Pancreas (tissue), 10 donors: Measurements from ENCODE around the gene LRP1B. TPM values are rescaled to one million over a fixed set of nuclear protein-coding genes. Genes with fewer than 3 reads are reported as not detected.

Experiments used
- ATAC-seq, 4 donors: fragments of 200-7000 bp; cut with Tn5 transposase; one replicate each; pipeline versions ENCODE4 v1.8.0 to v1.9.1; 2020; ENCODE audit warnings: mild to moderate bottlenecking in 4 of 4, moderate library complexity in 4 of 4
- DNase-seq, 6 donors: peaks; one replicate each; pipeline ENCODE4 v3.0.0-alpha.2; 2020
- FAIRE-seq: peaks from 2 replicates; lab custom pipeline; 2012; peaks lifted over from hg19 to GRCh38; lab: Jason Lieb, UNC
- H3K27ac ChIP-seq, 4 donors: fragments of 200-600 bp; sonication (generic); 1 replicate in 3 of 4; 2 replicates in 1 of 4; pipeline versions ENCODE4 v1.5.0 to v1.8.0; 2020
- H3K27me3 ChIP-seq, 4 donors: fragments of 200-600 bp; one replicate each; pipeline ENCODE4 v1.8.0; 2021
- H3K36me3 ChIP-seq, 3 donors: fragments of 200-600 bp; sonication (generic) in 1 of 3; one replicate each; pipeline versions ENCODE4 v1.5.0 to v1.8.0; 2020 to 2021
- H3K4me1 ChIP-seq, 3 donors: fragments of 200-600 bp; one replicate each; pipeline ENCODE4 v1.8.0; 2021
- H3K4me3 ChIP-seq, 4 donors: fragments of 200-600 bp; sonication (generic) in 2 of 4; one replicate each; pipeline versions ENCODE4 v1.5.0 to v1.8.0; 2020 to 2021
- H3K9me3 ChIP-seq, 4 donors: fragments of 200-600 bp; one replicate each; pipeline ENCODE4 v1.8.0; 2021
- WGBS, 2 donors: extraction: QIAGEN DNeasy Blood & Tissue Kit; methylation state at CpG; one replicate each; pipeline ENCODE4 v1.1.7; 2013; 5-methylcytosine and 5-hydroxymethylcytosine counted together
- intact Hi-C, 3 donors: fragments of 100-400 bp; cut with DNase I; formaldehyde crosslinking; loops; one replicate each; pipeline versions ENCODE4 v1.11.1 to v1.14.2; 2022
- polyA plus RNA-seq, 2 donors: library from polyadenylated mRNA; stranded (reverse); fragments of 200-250 nt; gene quantifications; one replicate each; pipeline ENCODE4 v1.2.3, GENCODE V29; 2013
- total RNA-seq, 6 donors: library from RNA; stranded (reverse); fragmentation: NEBNext Ultra II Directional in 4 of 6; extraction: Animal tissue kit (Norgen Biotek cat#: 25700) in 4 of 6; gene quantifications; one replicate each; pipeline versions ENCODE4 v1.2.1 to v1.2.4, GENCODE V29; 2021 to 2023
- TF ChIP-seq, protein P1 (sequence below), 4 donors: fragments of 200-600 bp; sonication (generic) in 3 of 4; IDR thresholded peaks; one replicate each; pipeline versions ENCODE4 v1.5.0 to v1.8.0; 2021; ENCODE audit warnings: antibody characterized with exemption in 4 of 4
- donor health status: healthy with polysubstance abuse.
- donor health status: DM: no; HTN: no; CAD: no; lungs with moderate emphysema.
- donor health status: DM: no; HTN: no; CAD: no.
- donor health status: control.
- donor health status: control.
- donor health status: Bipolar disorder and iron deficiency.
- donor health status: DM: yes; HTN: yes; CAD: no.
- donor health status: DM: no; HTN: no; CAD: no.
- donor health status: DM: no; HTN: no; CAD: no.
- donor health status: DM: yes; HTN: yes; CAD: no.

LRP1B gene
- total and polyA plus RNA-seq, 8 donors: 0.06 to 0.55 (median 0.25) TPM

DNA sequence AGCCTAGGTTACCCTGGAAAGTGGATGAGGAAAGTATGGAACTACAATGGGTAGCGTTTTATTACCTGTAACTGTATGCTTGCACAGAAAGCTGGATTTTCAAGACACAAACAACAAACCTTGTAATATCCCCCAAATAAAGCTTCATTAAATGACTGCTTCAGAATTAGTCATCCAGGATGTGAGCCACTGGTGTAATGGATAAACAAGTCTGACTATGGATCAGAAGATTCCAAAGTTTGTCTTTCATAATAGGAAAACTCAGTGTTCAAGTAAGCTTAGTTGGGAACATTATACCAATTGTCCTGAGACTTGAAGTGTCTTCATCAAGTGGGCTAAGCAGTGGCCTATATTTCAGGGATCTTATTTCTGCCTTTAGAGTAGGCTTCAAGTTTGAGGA lies 518.8 kb downstream of the LRP1B start:
- TF ChIP-seq, protein P1, sequence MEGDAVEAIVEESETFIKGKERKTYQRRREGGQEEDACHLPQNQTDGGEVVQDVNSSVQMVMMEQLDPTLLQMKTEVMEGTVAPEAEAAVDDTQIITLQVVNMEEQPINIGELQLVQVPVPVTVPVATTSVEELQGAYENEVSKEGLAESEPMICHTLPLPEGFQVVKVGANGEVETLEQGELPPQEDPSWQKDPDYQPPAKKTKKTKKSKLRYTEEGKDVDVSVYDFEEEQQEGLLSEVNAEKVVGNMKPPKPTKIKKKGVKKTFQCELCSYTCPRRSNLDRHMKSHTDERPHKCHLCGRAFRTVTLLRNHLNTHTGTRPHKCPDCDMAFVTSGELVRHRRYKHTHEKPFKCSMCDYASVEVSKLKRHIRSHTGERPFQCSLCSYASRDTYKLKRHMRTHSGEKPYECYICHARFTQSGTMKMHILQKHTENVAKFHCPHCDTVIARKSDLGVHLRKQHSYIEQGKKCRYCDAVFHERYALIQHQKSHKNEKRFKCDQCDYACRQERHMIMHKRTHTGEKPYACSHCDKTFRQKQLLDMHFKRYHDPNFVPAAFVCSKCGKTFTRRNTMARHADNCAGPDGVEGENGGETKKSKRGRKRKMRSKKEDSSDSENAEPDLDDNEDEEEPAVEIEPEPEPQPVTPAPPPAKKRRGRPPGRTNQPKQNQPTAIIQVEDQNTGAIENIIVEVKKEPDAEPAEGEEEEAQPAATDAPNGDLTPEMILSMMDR (IDR thresholded peaks at IDR 0.05): no peak
- H3K4me3 ChIP-seq: no peak overlapping the region
- no peak for FAIRE-seq
- intact Hi-C loops: no loop called here
- H3K9me3 ChIP-seq: no peaks in the 10 kb centered on the region
- DNase-seq: no peak
- H3K4me1 ChIP-seq: peaks cover 0 to 11% (median 6%) of the 10 kb centered on the region in 3 donors
- WGBS, 2 donors: 58 to 62% methylated on average over 1 of the region's 1 CpG
- H3K27ac ChIP-seq: peak overlapping the region in 1 of 4 donors; percentile 42
- H3K36me3 ChIP-seq: no peaks in the 10 kb centered on the region
- H3K27me3 ChIP-seq: no peaks in the 10 kb centered on the region
- ATAC-seq: no peak

- 47 to 57% methylated on average over 1 of the region's 1 CpG for WGBS, 2 donors
- H3K27ac ChIP-seq: peak overlapping the region in 1 of 4 donors; percentile 42
- no peak for FAIRE-seq
Observed at GRCh38 chr2:141611176-141611571, 519.6 kb downstream of the LRP1B start.

GRCh38 chr2:141610564-141611175 lies 520.1 kb downstream of the LRP1B start:
- Histone ChIP-seq H3K27me3 (no peaks in the 10 kb centered on the region), H3K27ac (no peak overlapping the region), H3K4me1 (peaks cover 0 to 11% (median 6%) of the 10 kb centered on the region in 3 donors), H3K4me3 (no peak overlapping the region), H3K9me3 (no peaks in the 10 kb centered on the region), H3K36me3 (no peaks in the 10 kb centered on the region)
- TF ChIP-seq, protein P1 (IDR thresholded peaks at IDR 0.05): no peak
- intact Hi-C loops: no loop called here
- FAIRE-seq: no peak
- no peak for DNase-seq
- WGBS, 2 donors: 38 to 40% methylated on average over 6 of the region's 6 CpGs
- no peak for ATAC-seq

More at GRCh38 chr2:141611176-141611571, 519.6 kb downstream of the LRP1B start:
- ATAC-seq (peak; percentile 42 to 65 (median 53)), DNase-seq (no peak)
- Histone ChIP-seq H3K4me3 (no peak overlapping the region), H3K36me3 (no peaks in the 10 kb centered on the region), H3K9me3 (no peaks in the 10 kb centered on the region), H3K27me3 (no peaks in the 10 kb centered on the region), H3K4me1 (peaks cover 0 to 11% (median 6%) of the 10 kb centered on the region in 3 donors)
- intact Hi-C loops: no loop called here
- TF ChIP-seq, protein P1 (IDR thresholded peaks at IDR 0.05): no peak

GRCh38 chr2:141605163-141605562 lies 525.7 kb downstream of the LRP1B start:
- Histone ChIP-seq H3K36me3 (no peaks in the 10 kb centered on the region), H3K27ac (no peak overlapping the region), H3K9me3 (no peaks in the 10 kb centered on the region), H3K4me3 (no peak overlapping the region), H3K4me1 (no peaks in the 10 kb centered on the region), H3K27me3 (no peaks in the 10 kb centered on the region)
- FAIRE-seq (no peak), ATAC-seq (no peak), DNase-seq (no peak)
- intact Hi-C loops: no loop called here
- TF ChIP-seq, protein P1 (IDR thresholded peaks at IDR 0.05): no peak

DNA sequence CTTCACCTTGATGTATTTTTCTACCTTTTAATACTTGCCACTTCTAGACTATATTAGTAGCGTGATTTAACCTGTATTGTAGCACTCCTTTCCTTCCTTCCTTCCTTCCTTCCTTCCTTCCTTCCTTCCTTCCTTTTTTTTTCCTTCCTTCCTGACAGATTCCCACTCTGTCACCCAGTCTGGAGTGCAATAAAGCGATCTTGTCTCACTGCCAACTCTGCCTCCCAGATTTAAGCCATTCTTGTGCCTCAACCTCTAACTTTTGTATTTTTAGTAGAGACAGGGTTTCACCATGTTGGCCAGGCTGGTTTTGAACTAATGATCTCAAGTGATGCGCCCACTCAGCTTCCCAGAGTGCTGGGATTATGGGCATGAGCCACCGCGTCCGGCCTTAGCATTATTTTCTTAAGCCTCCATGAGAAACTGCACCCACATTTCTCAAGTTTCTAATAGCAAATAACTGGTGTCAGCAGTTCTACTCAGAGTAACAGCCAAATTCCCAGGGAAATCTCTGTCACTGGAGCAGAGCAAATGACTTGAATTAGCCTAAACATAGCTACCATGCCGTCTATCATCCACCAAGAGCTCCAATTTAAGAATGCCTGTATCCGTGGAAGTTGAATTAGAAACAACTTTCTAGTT lies 529.2 kb downstream of the LRP1B start:
- intact Hi-C loops: no loop called here
- H3K27ac ChIP-seq: no peak overlapping the region
- no peaks in the 10 kb centered on the region for H3K9me3 ChIP-seq
- DNase-seq (no peak), FAIRE-seq (no peak), ATAC-seq (no peak)
- H3K4me1 ChIP-seq: no peaks in the 10 kb centered on the region
- TF ChIP-seq, protein P1 (IDR thresholded peaks at IDR 0.05): no peak
- no peaks in the 10 kb centered on the region for H3K36me3 ChIP-seq
- H3K4me3 ChIP-seq: no peak overlapping the region
- H3K27me3 ChIP-seq: no peaks in the 10 kb centered on the region
- 70 to 74% methylated on average over 8 of the region's 8 CpGs for WGBS, 2 donors
